ENCODE measurements around the gene SLC25A10.

The SLC25A10 gene

DNA sequence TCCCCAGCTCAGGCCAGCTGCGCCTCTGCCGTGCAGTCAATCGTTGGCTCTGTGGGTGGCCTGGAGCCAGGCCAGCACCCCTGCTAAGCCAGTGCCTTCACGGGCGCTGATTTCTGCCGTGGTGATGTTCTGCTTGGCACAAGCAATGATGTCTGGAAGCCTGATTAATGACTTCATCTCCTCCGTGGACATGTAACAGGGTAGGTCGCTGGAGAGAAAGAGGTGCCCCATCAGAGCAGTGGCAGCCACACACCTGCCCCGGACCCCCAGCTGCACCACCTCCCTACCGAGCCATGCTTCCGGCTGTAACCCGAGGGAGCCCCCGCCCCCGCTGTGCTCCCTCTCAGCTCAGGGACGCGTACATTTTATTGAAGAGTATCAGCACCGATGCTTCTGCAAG, 30.4 kb upstream of the SLC25A10 start:
- no peak overlapping the region for H3K4me3 ChIP-seq (ENCODE audit: low read length)
- TF ChIP-seq, protein P1, sequence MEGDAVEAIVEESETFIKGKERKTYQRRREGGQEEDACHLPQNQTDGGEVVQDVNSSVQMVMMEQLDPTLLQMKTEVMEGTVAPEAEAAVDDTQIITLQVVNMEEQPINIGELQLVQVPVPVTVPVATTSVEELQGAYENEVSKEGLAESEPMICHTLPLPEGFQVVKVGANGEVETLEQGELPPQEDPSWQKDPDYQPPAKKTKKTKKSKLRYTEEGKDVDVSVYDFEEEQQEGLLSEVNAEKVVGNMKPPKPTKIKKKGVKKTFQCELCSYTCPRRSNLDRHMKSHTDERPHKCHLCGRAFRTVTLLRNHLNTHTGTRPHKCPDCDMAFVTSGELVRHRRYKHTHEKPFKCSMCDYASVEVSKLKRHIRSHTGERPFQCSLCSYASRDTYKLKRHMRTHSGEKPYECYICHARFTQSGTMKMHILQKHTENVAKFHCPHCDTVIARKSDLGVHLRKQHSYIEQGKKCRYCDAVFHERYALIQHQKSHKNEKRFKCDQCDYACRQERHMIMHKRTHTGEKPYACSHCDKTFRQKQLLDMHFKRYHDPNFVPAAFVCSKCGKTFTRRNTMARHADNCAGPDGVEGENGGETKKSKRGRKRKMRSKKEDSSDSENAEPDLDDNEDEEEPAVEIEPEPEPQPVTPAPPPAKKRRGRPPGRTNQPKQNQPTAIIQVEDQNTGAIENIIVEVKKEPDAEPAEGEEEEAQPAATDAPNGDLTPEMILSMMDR (IDR thresholded peaks at IDR 0.05; ENCODE audit: insufficient read depth, low read depth, low read length, missing control alignments): no peak
- DNase-seq (ENCODE audit: low read depth): no peak

DNA sequence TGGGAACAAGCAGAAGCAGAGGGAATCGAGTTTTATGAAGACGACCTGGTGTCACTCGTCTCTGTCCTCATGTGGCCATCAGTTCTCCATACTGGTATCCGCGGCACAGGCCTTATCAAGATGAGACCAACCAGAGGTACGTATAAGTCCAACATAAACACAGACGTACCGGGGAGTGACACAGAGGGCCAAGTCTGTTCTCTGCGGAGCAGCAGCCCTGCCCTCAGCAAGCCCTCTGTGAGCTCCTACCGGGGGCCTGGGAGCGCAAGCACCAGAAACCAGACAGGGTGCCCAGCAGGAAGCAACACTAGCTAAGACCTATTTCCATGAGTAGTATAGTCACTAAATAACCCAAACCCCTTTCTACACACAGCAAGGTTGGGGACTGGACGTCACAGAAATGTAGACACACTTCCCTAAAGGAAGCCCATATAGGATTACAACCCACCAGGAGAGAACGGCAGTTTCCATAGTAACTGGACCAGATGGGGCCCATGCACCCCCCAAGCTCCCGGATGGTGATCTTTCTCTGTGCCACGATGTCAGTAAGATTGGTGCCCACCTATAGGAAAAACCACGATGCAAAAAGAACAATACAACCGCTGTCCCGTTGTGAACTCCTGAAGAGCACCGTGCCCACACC, 29.4 kb upstream of the SLC25A10 start:
- peak overlapping the region; percentile 77 for H3K4me3 ChIP-seq (ENCODE audit: low read length)
- no peak for DNase-seq (ENCODE audit: low read depth)
- TF ChIP-seq, protein P1 (IDR thresholded peaks at IDR 0.05; ENCODE audit: insufficient read depth, low read depth, low read length, missing control alignments): no peak

DNA sequence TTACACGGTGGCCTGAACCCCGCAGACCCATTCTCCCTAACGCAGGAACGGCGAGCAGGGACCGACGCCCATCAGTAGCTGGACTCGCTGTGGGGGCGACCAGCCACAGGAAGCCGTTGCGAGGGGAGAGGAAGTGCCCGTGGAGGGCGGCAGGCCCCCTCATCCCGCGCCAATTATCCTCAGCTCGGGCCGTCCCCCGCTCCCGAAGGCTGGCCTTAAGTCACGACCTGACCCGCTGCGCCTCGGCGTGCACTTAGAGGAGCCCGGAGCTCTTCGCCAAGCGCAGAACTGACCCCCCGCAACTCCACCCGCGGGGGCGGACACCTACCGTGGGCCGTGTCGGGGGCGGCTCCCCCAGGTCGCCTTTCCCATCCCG, 28.9 kb upstream of the SLC25A10 start:
- TF ChIP-seq, protein P1 (IDR thresholded peaks at IDR 0.05; ENCODE audit: insufficient read depth, low read depth, low read length, missing control alignments): no peak
- peak overlapping the region; percentile 77 for H3K4me3 ChIP-seq (ENCODE audit: low read length)
- DNase-seq (ENCODE audit: low read depth): no peak

DNA sequence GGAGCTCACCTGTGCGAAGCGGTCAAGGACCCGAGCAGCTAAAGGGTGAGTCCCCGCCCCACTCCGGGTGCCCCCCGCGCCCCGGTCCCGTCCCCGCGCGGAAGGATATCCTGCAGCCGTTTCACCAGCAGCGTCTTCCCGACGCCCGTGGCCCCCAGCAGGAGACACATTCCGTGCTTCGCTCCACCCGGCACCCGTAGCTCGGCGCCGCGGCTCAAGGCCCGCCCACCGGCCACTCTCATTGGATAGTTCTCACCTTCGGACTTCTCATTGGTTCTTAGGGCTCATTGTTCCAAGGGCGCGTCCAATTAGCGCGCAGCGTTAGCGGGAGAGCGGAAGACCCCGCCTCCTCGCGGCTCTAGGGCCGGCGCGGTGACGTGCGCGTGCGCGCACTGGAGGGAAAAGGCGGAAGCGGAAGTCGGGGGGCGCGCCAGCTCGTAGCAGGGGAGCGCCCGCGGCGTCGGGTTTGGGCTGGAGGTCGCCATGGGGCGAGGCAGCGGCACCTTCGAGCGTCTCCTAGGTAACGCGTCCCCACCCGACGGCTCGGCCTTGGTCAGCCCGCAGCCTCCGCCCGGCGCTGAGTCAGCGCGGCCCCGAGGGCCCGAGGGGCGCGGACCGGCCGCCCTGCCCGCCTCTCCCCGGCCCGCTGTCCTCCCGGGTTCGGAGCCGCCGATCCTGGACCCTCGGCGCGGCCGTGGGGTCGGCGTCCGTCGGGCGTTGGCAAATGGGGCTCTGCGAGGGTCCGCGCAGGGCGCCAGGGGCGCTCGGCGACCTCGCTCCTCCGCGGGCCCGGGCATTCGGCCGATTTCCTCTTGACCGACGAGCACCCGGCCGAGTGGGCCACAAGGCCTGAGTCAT, 28.3 kb upstream of the SLC25A10 start, which contains the start of the genes ARL16 and HGS:
ARL16 (minus strand) TSS at position 214 of the 858 bp plus-strand sequence; CDS start at position 170, 44 bp downstream.
HGS (plus strand) TSS at position 428 of the 858 bp plus-strand sequence; CDS start at position 484, 56 bp downstream.
- H3K4me3 ChIP-seq (ENCODE audit: low read length): peak within 1 kb of the TSS; percentile 77
- TF ChIP-seq, protein P1 (IDR thresholded peaks at IDR 0.05; ENCODE audit: insufficient read depth, low read depth, low read length, missing control alignments): no peak
- peak; percentile 99 for DNase-seq (ENCODE audit: low read depth)

DNA sequence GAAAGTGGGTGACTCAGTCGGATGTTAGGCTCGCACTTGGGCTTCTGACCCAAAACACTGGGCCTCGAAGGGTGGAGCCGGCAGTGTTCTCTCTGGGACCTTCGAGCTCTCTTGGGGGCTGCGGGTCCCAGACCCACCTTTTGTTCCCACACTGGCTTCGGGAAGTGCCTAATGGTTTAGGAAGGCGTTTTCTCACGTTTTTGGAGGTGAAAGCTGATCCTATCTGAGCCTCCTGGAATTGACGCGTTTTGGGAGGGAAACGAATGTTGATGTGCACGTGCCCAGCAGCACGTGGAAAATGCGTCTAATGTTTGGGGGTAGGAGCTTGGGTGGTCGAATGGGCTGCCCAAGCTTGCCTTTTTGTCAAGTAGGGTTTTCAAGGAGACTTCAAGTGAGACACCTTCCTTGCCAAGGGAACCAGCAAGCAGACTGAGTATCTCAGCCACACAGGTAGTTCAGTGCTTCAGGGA, 27.6 kb upstream of the SLC25A10 start:
- DNase-seq (ENCODE audit: low read depth): peak; percentile 27
- H3K4me3 ChIP-seq (ENCODE audit: low read length): peak overlapping the region; percentile 77
- TF ChIP-seq, protein P1 (IDR thresholded peaks at IDR 0.05; ENCODE audit: insufficient read depth, low read depth, low read length, missing control alignments): no peak

DNA sequence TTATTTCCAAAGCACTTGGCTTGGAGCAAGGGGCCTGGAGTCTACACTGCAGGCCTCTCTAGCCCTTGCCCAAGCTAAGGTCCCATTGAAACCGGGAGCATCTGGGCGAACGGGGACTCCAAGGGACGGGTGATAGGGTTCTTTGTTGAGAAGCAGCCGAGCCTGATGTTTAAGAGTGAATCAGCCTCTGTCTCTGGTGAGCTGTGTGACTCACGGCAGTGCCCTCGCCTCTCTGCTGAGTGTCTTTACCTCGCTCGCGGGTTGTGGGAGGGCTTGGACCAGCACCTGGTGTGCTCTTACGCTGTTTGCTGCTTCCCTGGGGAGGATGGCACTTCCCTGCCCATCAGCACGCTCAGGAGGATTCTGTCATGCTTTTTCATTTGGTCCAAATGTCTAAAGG, 27.0 kb upstream of the SLC25A10 start:
- TF ChIP-seq, protein P1 (IDR thresholded peaks at IDR 0.05; ENCODE audit: insufficient read depth, low read depth, low read length, missing control alignments): no peak
- H3K4me3 ChIP-seq (ENCODE audit: low read length): peak overlapping the region; percentile 77
- peak; percentile 92 for DNase-seq (ENCODE audit: low read depth)
